Measurements from ENCODE around the gene CHRNA4. TPM values are rescaled to one million over a fixed set of nuclear protein-coding genes. Genes with fewer than 3 reads are reported as not detected.

CHRNA4 gene
- total RNA-seq, 3 donors from 2014 or later (not counting 1 experiment from before 2014, with no cell fraction given): not detected

DNA sequence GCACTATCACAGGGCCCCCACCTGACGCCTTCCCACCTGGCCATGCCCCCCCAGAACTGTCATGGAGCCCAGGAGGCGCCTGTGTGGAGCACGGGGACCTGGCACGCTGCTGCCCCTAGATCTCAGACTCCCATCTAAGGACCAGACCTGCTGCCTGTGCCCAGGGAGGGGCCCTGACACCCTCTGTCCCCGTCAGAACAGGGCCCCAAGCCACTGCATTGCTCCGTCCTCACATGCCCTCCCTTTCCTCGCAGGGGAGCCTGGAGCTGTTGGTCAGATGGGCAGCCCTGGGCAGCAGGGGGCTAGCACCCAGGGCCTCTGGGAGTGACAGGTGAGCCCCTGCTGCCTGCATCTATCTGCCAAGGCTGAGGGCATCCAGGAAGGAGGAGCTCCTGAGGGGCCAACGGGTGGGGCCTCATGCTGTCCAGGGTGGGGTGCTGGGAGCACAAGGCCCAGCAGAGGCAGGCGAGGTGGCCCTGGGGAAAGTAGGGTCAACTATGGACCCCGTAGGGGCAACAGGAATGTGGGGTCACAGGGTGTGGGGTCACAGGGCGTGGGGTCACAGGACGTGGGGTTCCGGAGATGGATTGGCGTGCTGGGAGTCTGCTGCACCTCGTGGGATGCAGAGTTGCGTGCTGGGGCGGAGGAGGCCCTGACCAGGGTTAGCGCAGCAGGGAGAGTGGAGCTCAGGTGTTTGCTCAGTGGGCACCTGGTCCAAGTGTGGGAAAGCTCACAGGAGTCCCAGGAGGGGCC, 31.6 kb downstream of the CHRNA4 start:
- Mint-ChIP-seq H3K4me3 (no peak overlapping the region), H3K9me3 (peaks cover 6 to 7% of the 10 kb centered on the region in 2 donors), H3K27me3 (ENCODE audit: low read depth in 2 of 2) (no peaks in the 10 kb centered on the region), H3K4me1 (peaks cover 0 to 5% of the 10 kb centered on the region in 2 donors), H3K36me3 (peaks cover 6% of the 10 kb centered on the region), H3K27ac (peak overlapping the region in 1 of 2 donors; percentile 51)
- Histone ChIP-seq H3K27me3 (ENCODE audit: control insufficient read depth, insufficient read depth, low read length) (no peaks in the 10 kb centered on the region), H3K4me3 (ENCODE audit: low read length) (no peak overlapping the region), H3K4me1 (ENCODE audit: control insufficient read depth, insufficient read depth, low read length) (peaks cover 27% of the 10 kb centered on the region), H3K9me3 (ENCODE audit: control insufficient read depth, insufficient read depth, low read length) (peaks cover 27% of the 10 kb centered on the region), H3K36me3 (ENCODE audit: control insufficient read depth, insufficient read depth, low read length) (no peaks in the 10 kb centered on the region), H3K27ac (ENCODE audit: low read length) (no peak overlapping the region)
- intact Hi-C loops (cut with micrococcal nuclease): no loop called here
- DNase-seq: no peak
- WGBS (ENCODE audit: insufficient coverage): 89% methylated on average over 18 of the region's 18 CpGs
- no peak for TF ChIP-seq CTCF (IDR thresholded peaks at IDR 0.05)
- no peak for ATAC-seq

GRCh38 chr20:63328718-63329275, 32.4 kb downstream of the CHRNA4 start:
- intact Hi-C loops (cut with micrococcal nuclease): no loop called here
- H3K9me3 ChIP-seq (ENCODE audit: control insufficient read depth, insufficient read depth, low read length): peaks cover 27% of the 10 kb centered on the region
- peaks cover 6 to 7% of the 10 kb centered on the region in 2 donors for H3K9me3 Mint-ChIP-seq
- H3K4me3 Mint-ChIP-seq: no peak overlapping the region
- H3K4me3 ChIP-seq (ENCODE audit: low read length): no peak overlapping the region
- no peaks in the 10 kb centered on the region for H3K36me3 ChIP-seq (ENCODE audit: control insufficient read depth, insufficient read depth, low read length)
- WGBS (ENCODE audit: insufficient coverage): 75% methylated on average over 19 of the region's 21 CpGs
- peaks cover 6% of the 10 kb centered on the region for H3K36me3 Mint-ChIP-seq
- H3K4me1 Mint-ChIP-seq: peaks cover 0 to 5% of the 10 kb centered on the region in 2 donors
- no peak for DNase-seq
- peak overlapping the region in 1 of 2 donors; percentile 51 for H3K27ac Mint-ChIP-seq
- H3K27me3 Mint-ChIP-seq (ENCODE audit: low read depth in 2 of 2): peaks cover 4 to 6% of the 10 kb centered on the region in 2 donors
- peaks cover 27% of the 10 kb centered on the region for H3K4me1 ChIP-seq (ENCODE audit: control insufficient read depth, insufficient read depth, low read length)
- ATAC-seq: no peak
- H3K27ac ChIP-seq (ENCODE audit: low read length): no peak overlapping the region
- no peak for TF ChIP-seq CTCF (IDR thresholded peaks at IDR 0.05)
- H3K27me3 ChIP-seq (ENCODE audit: control insufficient read depth, insufficient read depth, low read length): no peaks in the 10 kb centered on the region

DNA sequence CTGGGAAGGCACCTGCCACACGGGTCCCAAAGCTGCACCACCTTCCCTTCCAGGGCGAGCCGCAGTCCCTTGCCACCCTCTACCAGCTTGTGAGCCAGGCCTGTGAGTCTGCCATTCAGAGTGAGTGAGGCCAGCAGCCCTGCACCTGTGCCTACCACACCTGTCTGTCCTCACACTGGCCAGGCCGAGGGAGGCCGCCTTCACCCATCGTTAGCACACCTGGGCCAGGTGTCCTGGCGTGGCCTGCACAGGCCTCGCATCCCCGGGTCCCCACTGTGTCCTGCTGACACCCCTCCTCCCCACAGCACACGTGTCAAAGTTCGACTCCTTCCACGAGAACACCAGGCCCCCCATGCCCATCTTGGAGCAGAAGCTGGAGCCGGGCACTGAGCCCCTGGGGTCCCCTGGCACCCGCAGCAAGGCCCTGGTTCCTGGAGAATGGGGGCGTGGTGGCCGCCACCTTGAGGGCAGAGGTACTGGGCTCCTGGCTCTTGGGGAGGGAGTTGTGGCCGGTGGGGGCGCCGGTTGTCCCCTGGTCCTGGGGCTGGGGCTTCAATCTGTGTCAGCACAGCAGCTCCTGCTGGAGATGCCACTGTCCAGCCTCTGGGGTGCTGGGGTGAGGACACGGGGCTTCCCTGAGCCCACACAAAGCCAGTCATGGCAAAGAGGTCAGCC, 33.0 kb downstream of the CHRNA4 start:
- Histone ChIP-seq H3K4me1 (ENCODE audit: control insufficient read depth, insufficient read depth, low read length) (peaks cover 27% of the 10 kb centered on the region), H3K36me3 (ENCODE audit: control insufficient read depth, insufficient read depth, low read length) (no peaks in the 10 kb centered on the region), H3K4me3 (ENCODE audit: low read length) (no peak overlapping the region), H3K9me3 (ENCODE audit: control insufficient read depth, insufficient read depth, low read length) (peaks cover 27% of the 10 kb centered on the region), H3K27ac (ENCODE audit: low read length) (no peak overlapping the region), H3K27me3 (ENCODE audit: control insufficient read depth, insufficient read depth, low read length) (no peaks in the 10 kb centered on the region)
- ATAC-seq (no peak), DNase-seq (no peak)
- Mint-ChIP-seq H3K4me1 (peaks cover 0 to 5% of the 10 kb centered on the region in 2 donors), H3K36me3 (peaks cover 6% of the 10 kb centered on the region), H3K27me3 (ENCODE audit: low read depth in 2 of 2) (peaks cover 6 to 12% of the 10 kb centered on the region in 2 donors), H3K4me3 (no peak overlapping the region), H3K27ac (peak overlapping the region; percentile 86 to 87), H3K9me3 (peaks cover 6 to 7% of the 10 kb centered on the region in 2 donors)
- no peak for TF ChIP-seq CTCF (IDR thresholded peaks at IDR 0.05)
- intact Hi-C loops (cut with micrococcal nuclease): no loop called here
- WGBS (ENCODE audit: insufficient coverage): 82% methylated on average over 20 of the region's 20 CpGs

All from natural killer cell (primary cell).